Hair follicular keratinocyte (primary cell): ENCODE results near the gene GPR12. TPM values are rescaled to one million over a fixed set of nuclear protein-coding genes. Genes with fewer than 3 reads are reported as not detected.

Source experiments
- total RNA-seq: library from RNA; depleted of rRNA; stranded (reverse); fragments of >200 nt; gene quantifications from 2 replicates; pipeline ENCODE4 v1.2.3, GENCODE V29; 2015

GPR12 gene
- total RNA-seq, result not detected in 2 replicates

GRCh38 chr13:26759907-26760831 lies at the start of gene GPR12:
Gene GPR12, minus strand, starts transcription at chr13:26760786. Its CDS starts 959 bp downstream, at chr13:26759827.

Other genes starting within 250 kb of the GPR12 start
- gene WASF3, start 203.1 kb downstream of the GPR12 start, total RNA-seq, result 4.3 and 4.8 TPM in 2 replicates